HG03280 (cell line): ENCODE data around the gene IGSF9B.
A peak's percentile ranks its signal among the peaks of the same experiment; 100 is the strongest.

Experiments used
- ATAC-seq: cut with Tn5 transposase; IDR thresholded peaks from one replicate; pipeline ENCODE4 v1.9.1; 2021; ENCODE audit warnings: mild to moderate bottlenecking, moderate library complexity; ENCODE audit not compliant: unreplicated experiment

Gene IGSF9B

DNA sequence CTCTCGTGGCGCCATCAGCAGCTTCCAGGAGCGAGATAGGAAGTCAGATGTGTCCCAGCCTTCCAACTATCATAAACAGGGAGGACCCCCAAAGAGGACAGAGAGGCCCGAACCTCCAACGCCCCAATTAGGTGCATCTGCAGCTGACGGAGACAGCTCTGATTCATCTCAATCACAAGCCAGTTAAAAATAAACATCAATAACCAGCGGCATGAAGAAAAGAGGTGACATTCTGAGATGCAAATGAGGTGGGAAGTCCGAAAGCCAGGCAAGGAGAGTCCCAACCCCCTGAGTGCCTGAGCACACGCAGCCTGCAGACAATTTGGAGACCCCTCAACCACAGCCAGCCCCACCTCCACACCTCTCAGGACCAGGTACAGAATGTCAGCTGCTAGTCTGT is 28.1 kb upstream of the IGSF9B start:
- ATAC-seq, result no peak

DNA sequence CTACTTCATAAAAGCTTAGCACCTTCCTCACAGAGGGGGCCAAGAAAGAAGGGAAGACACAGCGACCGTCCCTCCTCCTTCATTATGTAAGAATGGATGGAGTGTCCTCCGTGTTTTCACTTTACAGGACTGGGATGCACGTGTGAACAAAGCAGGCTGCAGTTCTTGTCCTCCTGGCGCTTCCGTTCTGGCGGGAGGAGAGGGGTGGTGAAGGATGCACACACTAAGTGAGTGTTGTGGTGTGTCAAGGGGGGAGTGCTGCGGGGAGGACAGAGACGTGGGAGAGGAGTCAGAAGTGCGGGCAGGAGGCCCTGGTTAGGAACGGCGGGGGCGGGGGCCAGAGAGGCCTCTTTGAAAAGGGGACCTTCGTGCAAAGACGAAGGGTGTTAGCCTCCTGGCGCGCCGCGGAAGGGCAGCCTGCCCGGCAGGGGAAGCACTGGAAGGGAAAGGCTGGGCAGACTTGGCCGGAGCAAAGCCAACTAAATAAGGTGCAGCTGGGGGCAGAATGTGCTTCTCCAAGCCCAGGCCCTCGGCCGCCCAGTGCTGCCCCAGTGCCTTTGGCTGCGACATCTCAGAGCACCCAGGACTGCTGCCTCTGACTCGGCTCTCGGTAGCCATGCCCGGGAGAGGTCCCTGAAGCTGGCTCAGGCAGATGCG is 27.0 kb upstream of the IGSF9B start:
- no peak for ATAC-seq

DNA sequence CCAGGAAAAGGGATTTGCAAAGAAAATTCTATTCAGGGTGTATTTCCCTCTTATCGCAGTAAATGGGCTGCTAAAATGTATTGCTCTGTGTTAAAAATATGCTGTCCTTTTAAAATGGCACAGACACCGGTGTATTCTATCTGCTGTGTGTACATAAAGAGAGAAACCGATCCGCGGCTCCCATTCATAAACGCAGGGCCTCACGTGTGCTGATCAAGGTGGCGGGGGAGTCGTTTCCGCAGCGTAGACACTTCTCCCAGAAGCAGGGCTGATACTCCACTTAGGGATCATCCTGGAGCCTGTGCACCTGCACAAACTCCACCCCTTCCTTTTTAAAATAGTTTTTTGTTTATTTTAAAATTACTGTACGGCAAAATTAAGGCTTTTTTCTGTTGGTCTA is 26.1 kb upstream of the IGSF9B start:
- no peak for ATAC-seq

DNA sequence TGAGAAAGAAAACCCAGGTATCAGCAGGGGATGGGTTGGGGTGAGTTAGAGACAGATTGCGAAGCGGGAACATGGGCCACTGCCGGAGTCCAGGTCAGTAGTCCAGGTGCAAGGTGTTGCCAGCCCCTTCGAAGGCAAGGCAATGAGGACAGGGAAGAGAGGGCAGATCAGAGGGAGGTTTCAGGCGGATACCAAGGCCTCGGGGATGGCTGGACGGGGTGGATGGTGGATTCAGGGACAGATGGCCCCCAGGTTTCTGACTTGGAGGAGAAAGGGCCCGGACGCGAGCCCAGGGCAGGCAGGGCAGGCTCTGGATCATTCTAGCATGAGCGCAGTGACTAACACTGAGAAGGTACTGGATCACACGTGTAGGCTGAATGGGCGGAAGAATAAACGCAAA is 25.4 kb upstream of the IGSF9B start:
- no peak for ATAC-seq

DNA sequence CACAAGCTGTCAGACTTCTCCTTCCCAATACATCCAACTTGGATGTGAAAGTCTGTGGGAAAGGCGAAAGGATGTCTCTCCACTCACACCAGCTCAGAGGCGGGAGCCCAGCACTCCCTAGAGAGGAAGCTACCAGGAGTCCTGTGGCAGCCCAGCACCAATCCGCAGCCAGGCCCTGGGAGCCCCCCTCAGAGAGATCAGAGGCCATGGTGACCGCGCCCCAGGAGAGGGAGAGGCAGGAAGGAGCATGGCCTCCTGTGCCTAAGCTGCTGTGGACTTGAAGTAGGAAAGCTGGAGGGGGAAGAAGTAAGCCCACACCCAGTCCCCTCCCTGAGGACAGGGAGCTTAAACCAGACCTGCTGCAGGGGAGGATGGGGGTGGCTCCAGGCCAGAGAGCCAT is 24.4 kb upstream of the IGSF9B start:
- ATAC-seq, result no peak

DNA sequence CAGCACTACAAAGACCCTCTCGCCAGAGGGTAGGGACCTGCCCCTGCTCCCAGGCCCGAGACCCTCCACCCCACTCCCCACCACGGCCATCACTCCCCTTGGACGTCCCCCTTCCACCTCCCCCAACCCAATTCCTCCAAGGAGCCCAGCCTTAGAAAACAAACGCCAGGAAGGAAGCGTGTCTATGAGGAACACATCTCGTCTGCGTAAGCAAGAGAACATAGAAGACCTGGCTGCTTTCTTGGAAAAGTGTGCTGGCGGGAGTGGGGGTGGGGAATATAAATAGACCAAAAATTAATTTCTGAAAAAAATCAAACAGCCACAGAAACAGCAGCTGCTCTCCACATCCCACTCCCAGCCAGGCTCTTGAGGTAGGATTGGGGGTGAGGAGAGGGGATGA is 23.9 kb upstream of the IGSF9B start:
- ATAC-seq, result no peak

DNA sequence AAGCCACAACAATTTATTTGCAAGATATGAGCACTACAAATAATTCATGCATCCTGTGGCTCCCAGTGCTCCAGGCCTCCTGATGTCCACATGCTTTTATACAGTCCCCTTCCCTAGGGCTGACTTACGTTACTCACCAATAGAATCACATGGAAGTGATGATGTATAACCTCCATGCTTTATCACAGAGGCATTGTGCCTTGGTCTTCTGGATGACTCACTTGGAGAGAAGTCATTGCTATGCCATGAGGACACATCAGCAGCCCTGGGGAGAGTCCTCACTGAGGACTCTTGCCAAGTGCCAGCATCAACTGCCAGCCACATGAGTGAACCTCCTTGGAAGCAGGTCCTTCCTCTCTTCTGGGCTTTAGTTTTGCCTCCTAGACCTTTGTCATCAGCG is 22.0 kb upstream of the IGSF9B start:
- no peak for ATAC-seq

DNA sequence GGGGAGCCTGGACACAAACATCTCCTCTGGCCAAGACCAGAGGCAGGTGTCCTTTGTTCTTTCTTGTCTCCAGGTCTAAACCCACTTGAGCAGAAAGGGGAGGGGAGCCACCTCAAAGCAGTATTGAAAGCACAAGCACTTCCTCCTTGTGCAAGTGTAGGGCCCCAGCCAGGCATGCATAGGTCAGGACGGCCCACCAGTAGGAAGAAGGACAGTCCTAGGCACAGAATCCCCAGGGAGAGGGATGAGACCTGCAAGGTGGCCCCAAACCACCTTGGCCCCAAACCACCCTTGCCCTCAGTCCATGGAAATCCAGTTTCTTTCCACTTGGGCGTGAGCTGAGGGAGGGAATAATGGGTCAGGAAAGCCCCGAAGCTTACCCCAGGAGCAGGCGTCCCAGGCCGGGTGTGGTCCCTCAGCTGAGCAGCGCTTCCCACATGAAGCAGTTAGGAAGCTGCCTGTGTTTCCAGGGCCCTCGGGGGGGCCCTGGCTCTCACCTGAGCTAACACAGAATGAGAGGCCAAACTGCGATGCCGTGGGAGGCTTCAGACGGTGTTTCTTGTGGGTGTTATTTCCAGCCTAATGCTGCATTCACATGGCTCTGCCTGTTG is 20.4 kb upstream of the IGSF9B start:
- peak; percentile 90 for ATAC-seq

DNA sequence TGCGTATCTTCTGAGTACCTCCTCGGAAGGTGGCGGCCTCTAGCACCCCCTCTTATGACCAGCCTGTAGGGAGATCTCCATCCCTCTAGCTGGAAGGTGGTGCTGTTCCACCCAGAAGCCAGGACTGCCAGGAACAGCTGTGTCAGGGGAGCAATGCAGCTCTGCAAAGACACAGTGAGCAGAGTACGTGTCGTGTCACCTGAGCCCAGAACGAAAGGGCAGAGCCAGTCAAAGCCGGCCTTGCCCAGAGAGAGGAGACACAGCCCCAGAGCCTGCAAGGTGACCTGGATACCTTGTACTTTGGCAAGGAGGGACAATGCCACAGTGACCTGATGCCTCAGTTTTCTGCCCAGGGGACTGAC is 18.7 kb upstream of the IGSF9B start:
- ATAC-seq, result no peak

DNA sequence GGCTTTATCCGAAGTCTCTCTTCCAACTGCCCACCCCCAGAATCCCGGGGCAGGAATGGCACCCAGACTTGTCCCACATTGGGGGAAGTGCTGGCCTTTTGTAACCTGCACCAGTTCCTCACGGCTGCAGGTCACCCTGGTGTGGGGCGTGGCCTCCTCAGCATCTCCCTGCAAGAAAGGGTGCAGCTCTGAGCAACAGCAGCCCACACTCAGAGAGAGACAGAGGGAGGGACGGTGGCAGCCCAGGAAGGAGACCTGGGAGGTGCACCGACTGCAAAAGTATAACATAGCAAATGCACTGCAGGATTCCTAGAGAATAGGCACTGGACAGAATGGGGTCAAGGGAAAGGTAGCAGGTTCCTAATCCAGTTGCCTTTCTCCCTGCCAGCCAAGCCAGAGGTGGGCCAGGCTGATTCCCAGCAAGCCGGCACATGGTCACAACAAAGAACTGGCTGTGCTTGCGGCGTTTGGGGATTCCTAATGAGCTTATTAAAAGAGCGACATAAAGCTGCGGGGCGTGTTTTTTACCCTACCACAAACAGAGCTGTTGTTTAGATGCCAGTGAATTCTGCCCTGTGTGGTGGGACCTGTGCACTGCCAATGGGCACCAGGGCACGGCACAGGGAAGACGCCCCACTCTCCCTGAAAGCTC is 18.2 kb upstream of the IGSF9B start:
- ATAC-seq, result no peak

DNA sequence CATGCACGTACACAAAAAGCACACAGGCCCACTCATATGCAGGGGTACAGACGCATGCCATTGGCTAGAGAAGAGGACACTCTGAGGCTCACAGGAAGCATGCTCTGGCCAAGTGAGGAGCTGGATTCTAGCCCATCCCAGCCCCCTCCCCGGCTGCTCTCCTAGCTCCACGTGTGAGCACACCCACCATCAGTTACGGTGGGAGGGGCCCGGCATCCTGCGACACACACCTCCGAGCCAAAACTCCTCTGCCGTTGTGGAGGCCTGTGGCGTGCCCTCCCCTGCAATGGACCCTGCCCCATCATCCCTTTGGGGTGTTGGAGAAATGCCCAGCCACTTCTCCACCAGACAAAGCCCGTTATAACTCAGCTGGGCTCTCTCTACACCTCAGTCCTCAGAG is 15.1 kb upstream of the IGSF9B start:
- ATAC-seq, result no peak

DNA sequence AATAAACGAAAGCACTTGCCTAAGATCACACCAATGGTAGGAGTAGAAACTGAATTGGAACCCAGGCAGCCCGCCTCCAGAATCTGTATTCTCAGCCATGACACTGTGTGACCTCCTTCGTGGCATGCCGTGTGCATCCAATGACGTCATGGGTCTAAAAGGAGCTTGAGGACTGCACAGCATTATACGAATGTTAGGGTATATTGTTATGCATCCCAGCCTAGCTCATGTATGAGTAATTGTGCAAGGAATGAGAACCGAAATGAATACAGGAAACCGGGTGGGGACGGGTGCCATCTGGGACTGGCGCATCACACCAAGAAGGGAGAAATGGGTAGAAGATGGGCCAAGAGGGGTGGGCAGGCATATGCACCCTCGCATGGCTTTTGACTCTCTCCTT is 12.3 kb upstream of the IGSF9B start:
- ATAC-seq, result no peak

DNA sequence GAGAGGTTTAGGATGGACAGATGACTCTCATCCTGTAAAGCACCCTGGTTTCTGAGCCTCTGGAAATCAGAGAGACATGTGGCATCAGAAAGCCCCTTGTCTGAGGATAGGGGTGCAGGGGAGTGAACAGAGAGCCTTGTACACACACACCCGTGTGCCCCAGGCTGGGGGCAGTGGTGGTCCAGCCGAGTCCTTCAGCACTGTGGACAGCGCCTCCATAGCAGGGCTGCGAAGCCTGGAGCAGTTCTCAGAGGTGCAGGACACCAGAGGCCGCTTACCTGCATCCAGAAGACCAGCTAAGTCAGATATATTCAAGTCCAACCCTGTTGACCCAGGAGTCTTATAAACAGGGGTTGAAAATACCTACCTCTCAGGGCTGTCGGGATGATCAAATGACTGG is 11.5 kb upstream of the IGSF9B start:
- ATAC-seq, result no peak

DNA sequence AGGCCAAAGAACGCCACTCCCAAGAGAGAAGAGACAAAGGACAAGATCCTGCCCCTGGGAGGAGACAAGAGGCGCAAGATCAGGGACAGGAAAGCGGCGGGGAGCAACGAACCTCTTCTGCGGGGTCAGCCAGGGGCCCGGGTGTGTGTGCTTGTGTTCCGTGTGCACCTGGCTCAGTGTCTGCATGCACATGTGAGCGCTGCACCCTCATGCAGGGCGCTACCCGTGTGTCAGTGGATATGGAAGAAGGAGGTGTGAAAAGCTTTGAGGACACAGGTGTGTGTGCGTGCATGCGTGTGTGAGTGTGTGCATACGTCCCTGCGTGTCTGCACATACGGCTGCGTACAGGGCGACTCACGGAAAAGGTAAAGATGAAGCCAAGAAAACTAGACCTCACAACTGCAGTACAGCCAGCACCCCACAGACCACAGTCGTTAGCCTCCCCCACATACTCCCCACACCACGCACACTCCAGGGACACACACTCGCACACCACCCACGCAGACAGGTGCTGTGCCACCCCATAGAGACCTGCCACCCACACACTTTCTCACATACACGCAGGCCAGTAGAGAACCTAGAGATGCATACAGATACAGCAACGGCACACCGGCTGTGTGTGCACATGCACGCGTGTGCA is 11.0 kb upstream of the IGSF9B start:
- no peak for ATAC-seq

DNA sequence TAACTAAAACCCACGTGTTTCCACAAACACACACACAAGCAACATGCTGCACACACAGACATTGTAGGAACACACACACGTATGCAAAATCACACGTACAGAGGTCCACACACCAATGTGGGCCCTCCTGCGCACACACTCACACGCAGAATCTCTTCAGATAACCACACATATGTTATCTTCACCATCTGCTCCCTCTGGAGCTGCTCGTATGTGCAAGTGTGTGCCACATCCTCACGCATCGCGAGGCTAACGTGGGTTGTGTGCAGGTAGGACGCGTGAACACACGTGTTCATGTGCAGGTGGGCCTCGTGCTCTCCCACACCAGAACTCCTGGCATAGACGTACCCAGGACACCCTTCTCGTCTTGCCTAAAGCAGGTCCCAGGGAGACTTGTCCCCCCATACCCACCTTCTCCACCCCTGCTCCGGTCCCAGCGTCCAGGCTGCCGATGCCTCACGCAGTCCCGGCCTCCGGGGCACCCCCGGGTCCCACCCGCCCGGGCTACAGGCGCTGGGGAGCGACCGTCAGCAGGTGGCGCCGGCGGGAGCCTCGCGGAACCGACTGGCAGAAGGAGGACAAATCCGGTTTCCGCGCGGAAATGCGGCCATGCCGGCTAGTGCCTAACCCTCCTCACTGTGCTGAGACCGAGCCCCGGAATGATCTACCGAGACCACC is 10.3 kb upstream of the IGSF9B start:
- ATAC-seq, result no peak

DNA sequence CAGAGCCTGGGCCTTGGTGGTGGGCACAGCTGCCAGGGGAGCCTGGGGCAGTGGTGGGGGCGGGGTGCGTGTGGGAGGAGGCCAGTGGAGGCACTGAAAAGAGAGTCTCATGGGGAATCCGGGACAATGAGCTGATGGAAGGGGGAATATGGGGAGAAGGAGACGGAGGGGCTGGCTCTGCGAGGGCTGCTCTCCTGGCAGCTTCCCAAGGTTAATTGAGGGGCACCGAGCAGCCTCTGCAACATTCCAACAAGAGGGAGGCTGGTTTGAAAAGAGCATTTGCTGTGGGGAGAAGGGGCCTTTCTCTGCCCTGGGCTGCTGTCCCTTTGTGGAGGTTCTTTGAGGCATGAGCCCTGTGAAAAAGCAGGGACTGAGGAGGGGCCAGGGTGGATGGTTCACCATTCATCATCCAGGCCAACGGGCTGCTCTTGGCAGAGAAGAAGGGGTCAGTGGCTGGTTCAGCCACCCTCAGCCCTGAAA is 9.4 kb upstream of the IGSF9B start:
- no peak for ATAC-seq

DNA sequence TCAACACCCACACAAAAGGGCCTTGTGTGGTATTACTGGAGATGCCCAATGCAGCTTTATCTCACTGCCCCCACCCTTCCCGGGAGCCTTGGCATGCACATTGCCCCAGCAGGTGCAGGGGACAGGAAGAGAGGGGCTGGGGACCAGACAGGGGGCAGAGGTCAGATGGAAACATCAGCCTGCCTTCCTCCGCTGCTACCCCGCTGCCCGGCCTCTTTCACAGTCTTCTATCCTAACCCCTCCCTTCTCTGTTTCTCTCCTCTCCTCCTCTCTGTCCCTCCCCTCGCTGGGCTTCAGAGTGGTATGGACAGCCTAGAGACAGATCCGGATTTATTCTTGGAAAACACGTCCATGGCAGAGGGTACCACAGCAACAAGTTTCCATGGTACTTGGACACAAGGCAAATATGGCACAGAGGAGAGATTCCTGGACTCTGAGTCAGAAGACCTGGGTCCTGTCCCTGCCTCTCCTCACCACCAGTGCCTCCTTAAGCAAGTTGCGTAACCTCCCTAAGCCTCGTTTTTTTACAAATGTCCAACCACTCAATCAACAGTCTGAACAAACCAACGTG is 8.3 kb upstream of the IGSF9B start:
- ATAC-seq, result no peak

DNA sequence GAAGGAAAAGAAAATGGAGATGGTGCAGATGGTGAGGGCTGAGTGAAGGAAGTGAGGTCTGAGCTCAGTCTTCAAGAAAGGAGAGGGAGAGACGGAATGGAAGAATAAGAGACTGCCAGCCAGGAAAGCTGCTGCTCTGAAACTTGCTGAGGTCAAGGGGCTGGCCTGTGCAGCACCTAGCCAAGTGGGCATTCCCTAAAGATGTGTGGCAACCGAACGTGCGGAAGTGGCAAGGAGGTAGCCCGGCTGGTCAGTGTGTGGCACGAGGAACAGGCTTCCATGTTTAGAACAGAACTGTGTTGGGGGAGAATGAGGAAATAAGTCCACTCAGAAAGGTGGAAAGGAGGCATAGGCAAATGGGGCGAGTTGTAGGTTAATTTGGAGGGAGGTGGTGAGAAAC is 7.6 kb upstream of the IGSF9B start:
- ATAC-seq, result no peak

DNA sequence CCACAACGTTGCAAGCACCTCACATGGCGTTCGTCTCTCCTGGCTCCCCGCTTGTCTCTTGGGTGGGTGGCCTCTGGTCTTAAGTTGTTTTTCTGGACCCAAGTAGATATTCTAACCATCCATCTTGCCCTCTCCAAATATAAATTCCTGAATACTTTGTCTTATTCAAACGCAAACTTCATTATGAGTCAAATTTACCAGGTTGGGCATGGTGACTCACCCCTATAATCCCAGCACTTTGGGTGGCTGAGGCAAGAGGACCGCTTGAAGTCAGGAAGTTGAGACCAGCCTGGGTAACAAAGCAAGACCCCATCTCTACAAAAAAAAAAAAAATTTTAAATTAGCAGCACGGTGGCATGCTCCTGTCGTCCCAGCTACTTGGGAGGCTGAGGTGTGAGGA is 5.1 kb upstream of the IGSF9B start:
- ATAC-seq, result no peak

DNA sequence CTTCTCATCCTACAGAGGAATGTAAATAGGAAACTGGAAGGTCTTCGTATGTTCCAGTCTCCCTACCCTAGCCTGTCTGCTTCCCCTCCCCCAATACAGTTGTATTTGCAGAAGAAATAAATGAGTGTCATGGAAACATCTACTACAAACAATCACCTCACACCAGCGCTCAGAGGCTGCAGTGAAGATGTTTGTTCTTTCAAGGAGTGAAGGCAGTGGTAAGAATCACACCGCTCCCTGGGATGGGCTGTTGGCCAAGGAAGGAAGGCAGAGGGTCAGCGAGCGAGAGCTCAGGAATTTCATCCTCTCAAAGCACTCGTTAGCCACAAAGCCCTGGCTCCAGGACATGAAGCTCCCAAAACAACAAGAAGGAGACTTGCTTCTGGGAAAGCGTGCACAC is 1.1 kb upstream of the IGSF9B start:
- no peak for ATAC-seq

DNA sequence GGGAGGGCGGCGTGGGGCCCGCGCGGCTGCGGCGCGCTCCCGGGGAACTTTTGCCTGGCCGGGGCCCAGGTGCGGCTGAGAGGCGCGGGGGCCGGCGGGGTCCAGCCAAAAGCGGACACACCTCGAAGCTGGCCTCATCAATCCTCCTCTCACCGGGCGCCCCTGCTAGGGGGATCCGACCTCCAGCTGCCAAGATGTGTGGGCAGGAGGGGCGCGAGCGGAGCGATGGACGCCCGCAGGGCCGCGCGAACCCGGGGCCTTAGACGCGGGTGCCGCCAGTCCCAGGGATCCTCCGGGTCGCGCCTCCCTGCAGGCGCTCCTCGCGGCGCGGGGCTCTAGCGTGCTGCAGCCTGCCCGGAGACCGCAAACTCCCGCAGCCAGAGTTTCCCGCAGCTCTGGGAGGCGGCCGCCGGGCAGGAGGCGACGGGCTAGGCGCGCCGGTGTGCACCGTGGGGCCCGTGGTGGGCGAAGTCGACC is 785 bp downstream of the IGSF9B start:
- ATAC-seq, result no peak
